OCI-LY1 (cell line): ENCODE results near the gene TRAPPC14.

Experiments
- H2AFZ ChIP-seq: fragments of 200-600 bp; sonication (generic), shearing (Covaris generic); 2 replicates; pipeline ENCODE4 v1.6.0; 2014; ENCODE audit warnings: antibody characterized with exemption, mild to moderate bottlenecking, low read length
- H3F3A ChIP-seq: fragments of 200-600 bp; sonication (generic), shearing (Covaris generic); 2 replicates; pipeline ENCODE4 v1.6.0; 2014; ENCODE audit warnings: mild to moderate bottlenecking, antibody characterized with exemption, low read length, moderate library complexity; ENCODE audit not compliant: insufficient read depth
- H3K27ac ChIP-seq: fragments of 200-600 bp; sonication (generic); 2 replicates; pipeline ENCODE4 v1.5.1; 2014; ENCODE audit warnings: low read length, mixed run types, mild to moderate bottlenecking, low read depth; ENCODE audit not compliant: poor library complexity, severe bottlenecking
- H3K27me3 ChIP-seq: fragments of 200-600 bp; sonication (generic); 2 replicates; pipeline ENCODE4 v1.6.0; 2014; ENCODE audit warnings: antibody characterized with exemption, mild to moderate bottlenecking, low read length, moderate library complexity; ENCODE audit not compliant: insufficient read depth
- H3K36me3 ChIP-seq: fragments of 200-600 bp; sonication (generic); 2 replicates; pipeline ENCODE4 v1.6.1; 2014; ENCODE audit warnings: mild to moderate bottlenecking, antibody characterized with exemption, low read length, moderate library complexity, mixed read lengths; ENCODE audit not compliant: insufficient read depth
- H3K4me1 ChIP-seq: fragments of 200-600 bp; sonication (generic); 2 replicates; pipeline ENCODE4 v1.5.1; 2014; ENCODE audit warnings: mild to moderate bottlenecking, low read length, moderate library complexity; ENCODE audit not compliant: insufficient read depth, severe bottlenecking
- H3K4me2 ChIP-seq: fragments of 200-600 bp; sonication (generic), shearing (Covaris generic); 2 replicates; pipeline ENCODE4 v1.6.1; 2014; ENCODE audit warnings: low read length
- H3K4me3 ChIP-seq: fragments of 200-600 bp; sonication (generic); 2 replicates; pipeline ENCODE4 v1.5.1; 2014; ENCODE audit warnings: low read length, low read depth, mild to moderate bottlenecking, mixed read lengths; ENCODE audit not compliant: poor library complexity, severe bottlenecking
- H3K79me2 ChIP-seq: fragments of 200-600 bp; shearing (Covaris generic); 2 replicates; pipeline ENCODE4 v1.6.1; 2016; ENCODE audit warnings: mixed run types, low read length, mixed read lengths; ENCODE audit not compliant: insufficient read depth
- H3K9ac ChIP-seq: fragments of 200-600 bp; sonication (generic), shearing (Covaris generic); 2 replicates; pipeline ENCODE4 v1.6.1; 2014; ENCODE audit warnings: mild to moderate bottlenecking, low read length, mixed read lengths
- H3K9me2 ChIP-seq: fragments of 200-600 bp; sonication (generic), shearing (Covaris generic); 2 replicates; pipeline ENCODE4 v1.6.1; 2014; ENCODE audit warnings: low read depth, mild to moderate bottlenecking, low read length, mixed read lengths
- H3K9me3 ChIP-seq: fragments of 200-600 bp; shearing (Covaris generic); 2 replicates; pipeline ENCODE4 v1.6.1; 2014; ENCODE audit warnings: low read length, mixed read lengths
- H4K20me1 ChIP-seq: fragments of 200-600 bp; sonication (generic), shearing (Covaris generic); 2 replicates; pipeline ENCODE4 v1.6.0; 2016; ENCODE audit warnings: mild to moderate bottlenecking, low read length; ENCODE audit not compliant: insufficient read depth
- CTCF ChIP-seq: fragments of 200-600 bp; sonication (generic), shearing (Covaris generic); IDR thresholded peaks from 2 replicates; pipeline ENCODE4 v1.5.1; 2017; ENCODE audit warnings: mild to moderate bottlenecking, antibody characterized with exemption, low read length, moderate library complexity, mixed read lengths
- EZH2 ChIP-seq: fragments of 200-600 bp; sonication (generic), shearing (Covaris generic); IDR thresholded peaks from 2 replicates; pipeline ENCODE4 v1.8.0; 2017; ENCODE audit warnings: borderline replicate concordance, mixed run types, mild to moderate bottlenecking, antibody characterized with exemption, low read length, moderate library complexity, mixed read lengths

The TRAPPC14 gene

GRCh38 chr7:100177045-100178001, 18.8 kb upstream of the TRAPPC14 start, which contains the start of the genes GPC2 and STAG3:
Gene GPC2, minus strand, starts transcription at chr7:100177381. Its CDS starts 182 bp downstream, at chr7:100177199.
Gene STAG3, plus strand, starts transcription at chr7:100177918. Its CDS starts 2,639 bp downstream, at chr7:100180557.
- Histone ChIP-seq H3K79me2 (no peaks in the 10 kb centered on the region), H3K36me3 (no peaks in the 10 kb centered on the region; the same call in 1 of the 2 replicates)
- TF ChIP-seq CTCF (no peak), EZH2 (no peak)

GRCh38 chr7:100176096-100177044, 17.8 kb upstream of the TRAPPC14 start:
- H3K36me3 ChIP-seq, result no peaks in the 10 kb centered on the region; the same call in 1 of the 2 replicates
- peaks cover 33% of the 10 kb centered on the region for H3K4me1 ChIP-seq
- H3K79me2 ChIP-seq, result no peaks in the 10 kb centered on the region
- H3F3A ChIP-seq, result no peaks in the 10 kb centered on the region; the same call in 1 of the 2 replicates
- peak overlapping the region; percentile 74 for H3K4me3 ChIP-seq
- peak overlapping the region; percentile 81 for H3K4me2 ChIP-seq
- H3K27me3 ChIP-seq, result no peaks in the 10 kb centered on the region
- H3K27ac ChIP-seq, result no peak overlapping the region
- no peaks in the 10 kb centered on the region for H3K9me2 ChIP-seq
- H4K20me1 ChIP-seq, result no peaks in the 10 kb centered on the region
- peak overlapping the region; percentile 67 for H3K9ac ChIP-seq
- no peak overlapping the region for H2AFZ ChIP-seq
- TF ChIP-seq EZH2 (no peak), CTCF (no peak)
- no peaks in the 10 kb centered on the region for H3K9me3 ChIP-seq

More at GRCh38 chr7:100177045-100178001, 18.8 kb upstream of the TRAPPC14 start, which contains the start of the genes GPC2 and STAG3:
- Histone ChIP-seq H2AFZ (peak within 1 kb of the TSS; percentile 42; the same call in 1 of the 2 replicates), H3K4me1 (peaks cover 41% of the 10 kb centered on the region), H3F3A (no peaks in the 10 kb centered on the region; the same call in 1 of the 2 replicates), H3K9ac (peak within 1 kb of the TSS; percentile 67), H3K27me3 (no peaks in the 10 kb centered on the region), H3K27ac (no peak within 1 kb of the TSS), H4K20me1 (no peaks in the 10 kb centered on the region), H3K9me2 (no peaks in the 10 kb centered on the region), H3K9me3 (no peaks in the 10 kb centered on the region), H3K4me2 (peak within 1 kb of the TSS; percentile 81), H3K4me3 (peak within 1 kb of the TSS; percentile 74)

GRCh38 chr7:100175296-100175935, 16.9 kb upstream of the TRAPPC14 start:
- no peaks in the 10 kb centered on the region for H3K9me2 ChIP-seq
- no peak overlapping the region for H3K4me2 ChIP-seq
- no peak overlapping the region for H3K27ac ChIP-seq
- no peak overlapping the region for H3K9ac ChIP-seq
- H3F3A ChIP-seq, result no peaks in the 10 kb centered on the region; the same call in 1 of the 2 replicates
- H3K36me3 ChIP-seq, result no peaks in the 10 kb centered on the region; the same call in 1 of the 2 replicates
- TF ChIP-seq CTCF (no peak), EZH2 (no peak)
- no peaks in the 10 kb centered on the region for H4K20me1 ChIP-seq
- peaks cover 30% of the 10 kb centered on the region for H3K4me1 ChIP-seq
- no peak overlapping the region for H3K4me3 ChIP-seq
- no peak overlapping the region for H2AFZ ChIP-seq
- no peaks in the 10 kb centered on the region for H3K9me3 ChIP-seq
- no peaks in the 10 kb centered on the region for H3K79me2 ChIP-seq
- H3K27me3 ChIP-seq, result peaks cover 7% of the 10 kb centered on the region
